ENCODE data around the gene CBARP.
"Not testable (repeated sequence)": the region's sequence is repeated elsewhere in the genome, so short reads cannot be mapped to it uniquely, and the experiment has no call there.

The CBARP gene

DNA sequence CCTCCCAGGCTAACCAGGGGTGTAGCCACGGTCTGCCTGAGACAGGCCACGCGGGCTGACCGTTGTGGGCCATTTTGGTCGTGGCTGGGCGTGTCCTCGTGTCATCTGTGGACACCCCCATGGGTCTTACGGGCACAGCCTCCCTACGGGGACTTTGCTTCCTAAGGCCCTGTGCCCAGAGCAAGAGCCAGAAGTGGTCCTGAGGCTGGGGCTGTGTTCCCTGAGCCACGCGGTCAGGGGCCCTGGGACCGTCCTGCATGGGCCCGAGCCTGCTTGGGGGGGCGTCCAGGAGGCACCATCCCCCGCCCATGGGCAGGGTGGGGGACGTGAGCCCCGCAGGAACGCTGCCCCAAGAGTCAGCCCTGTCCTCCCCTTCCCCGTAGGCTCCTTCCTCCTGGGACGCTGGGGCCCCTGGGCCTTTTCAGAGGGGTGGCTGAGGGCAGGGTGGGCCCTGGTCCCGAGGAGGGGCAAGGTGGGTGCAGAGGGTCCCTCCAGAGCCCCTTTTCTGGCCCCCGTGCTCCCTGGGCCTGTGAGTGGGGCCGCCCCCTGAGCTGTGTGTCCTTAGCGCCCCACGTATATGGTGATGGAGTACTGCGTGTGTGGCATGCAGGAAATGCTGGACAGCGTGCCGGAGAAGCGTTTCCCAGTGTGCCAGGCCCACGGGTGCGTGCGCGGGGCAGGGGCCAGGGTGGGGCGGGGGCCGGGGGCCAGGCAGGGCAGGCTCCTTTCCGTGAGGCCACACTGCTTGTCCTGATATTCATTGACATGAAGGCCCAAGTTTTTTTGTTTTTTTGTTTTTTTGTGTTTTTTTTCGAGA, 18.8 kb downstream of the CBARP start:
- Histone ChIP-seq H3K9me3 (ENCODE audit: control insufficient read depth in 1 of 2, low read length in 2 of 2) (no peaks in the 10 kb centered on the region), H3K27ac (ENCODE audit: low read length) (peak overlapping the region; percentile 39), H3K4me1 (ENCODE audit: control insufficient read depth in 1 of 2, insufficient read depth in 2 of 2, low read length in 2 of 2) (peaks cover 3 to 63% of the 10 kb centered on the region in 2 donors), H3K36me3 (ENCODE audit: control insufficient read depth in 1 of 2, insufficient read depth in 2 of 2, low read length in 2 of 2) (peaks cover 6 to 21% of the 10 kb centered on the region in 2 donors), H3K27me3 (ENCODE audit: low read depth, low read length) (no peaks in the 10 kb centered on the region), H3K4me3 (ENCODE audit: low read depth in 1 of 2, low read length in 2 of 2) (no peak overlapping the region)

DNA sequence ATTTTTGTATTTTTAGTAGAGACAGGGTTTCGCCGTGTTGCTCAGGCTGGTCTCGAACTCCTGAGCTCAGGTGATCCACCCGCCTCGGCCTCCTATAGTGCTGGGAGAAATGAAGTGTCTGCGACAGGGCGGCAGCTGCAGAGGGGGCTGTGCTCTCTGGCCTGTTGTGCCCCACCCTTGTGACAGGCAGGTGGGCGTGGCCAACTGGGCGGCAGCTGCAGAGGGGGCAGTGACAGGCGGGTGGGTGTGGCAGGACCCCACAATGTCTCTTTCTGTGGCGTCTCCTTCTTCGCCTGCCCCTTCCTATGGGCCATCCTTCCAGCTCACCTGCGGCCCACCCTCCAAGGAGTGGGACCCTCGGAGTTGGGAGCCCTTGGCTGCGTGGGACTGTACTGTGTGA, 20.4 kb downstream of the CBARP start:
- Histone ChIP-seq H3K9me3 (ENCODE audit: control insufficient read depth in 1 of 2, low read length in 2 of 2) (no peaks in the 10 kb centered on the region), H3K27me3 (ENCODE audit: low read depth, low read length) (no peaks in the 10 kb centered on the region), H3K36me3 (ENCODE audit: control insufficient read depth in 1 of 2, insufficient read depth in 2 of 2, low read length in 2 of 2) (peaks cover 6 to 10% of the 10 kb centered on the region in 2 donors), H3K4me3 (ENCODE audit: low read depth in 1 of 2, low read length in 2 of 2) (no peak overlapping the region), H3K4me1 (ENCODE audit: control insufficient read depth in 1 of 2, insufficient read depth in 2 of 2, low read length in 2 of 2) (peaks cover 8 to 62% of the 10 kb centered on the region in 2 donors), H3K27ac (ENCODE audit: low read length) (no peak overlapping the region)

DNA sequence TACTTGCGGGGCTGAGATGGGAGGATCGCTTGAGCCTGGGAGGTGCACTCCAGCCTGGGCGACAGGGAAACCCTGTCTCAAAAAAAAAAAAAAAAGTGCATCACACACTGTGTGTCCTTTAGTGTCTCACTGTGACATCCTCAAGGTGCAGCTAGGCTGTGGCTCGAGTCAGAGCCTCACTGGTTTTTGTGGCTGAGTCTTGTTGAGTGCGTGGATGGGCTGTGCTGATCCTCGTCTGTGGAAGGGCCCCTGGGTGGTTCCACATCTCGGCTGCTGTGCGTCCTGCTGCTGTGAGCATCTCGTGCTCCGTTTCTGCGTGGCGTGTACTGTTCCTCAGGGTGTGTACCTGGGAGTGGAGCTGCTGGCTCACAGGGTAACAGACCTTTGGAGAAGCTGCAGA, 21.0 kb downstream of the CBARP start:
- Histone ChIP-seq H3K27ac (ENCODE audit: low read length) (no peak overlapping the region), H3K4me1 (ENCODE audit: control insufficient read depth in 1 of 2, insufficient read depth in 2 of 2, low read length in 2 of 2) (peaks cover 8 to 58% of the 10 kb centered on the region in 2 donors), H3K36me3 (ENCODE audit: control insufficient read depth in 1 of 2, insufficient read depth in 2 of 2, low read length in 2 of 2) (peaks cover 6 to 10% of the 10 kb centered on the region in 2 donors), H3K27me3 (ENCODE audit: low read depth, low read length) (no peaks in the 10 kb centered on the region), H3K9me3 (ENCODE audit: control insufficient read depth in 1 of 2, low read length in 2 of 2) (no peaks in the 10 kb centered on the region), H3K4me3 (ENCODE audit: low read depth in 1 of 2, low read length in 2 of 2) (no peak overlapping the region)

DNA sequence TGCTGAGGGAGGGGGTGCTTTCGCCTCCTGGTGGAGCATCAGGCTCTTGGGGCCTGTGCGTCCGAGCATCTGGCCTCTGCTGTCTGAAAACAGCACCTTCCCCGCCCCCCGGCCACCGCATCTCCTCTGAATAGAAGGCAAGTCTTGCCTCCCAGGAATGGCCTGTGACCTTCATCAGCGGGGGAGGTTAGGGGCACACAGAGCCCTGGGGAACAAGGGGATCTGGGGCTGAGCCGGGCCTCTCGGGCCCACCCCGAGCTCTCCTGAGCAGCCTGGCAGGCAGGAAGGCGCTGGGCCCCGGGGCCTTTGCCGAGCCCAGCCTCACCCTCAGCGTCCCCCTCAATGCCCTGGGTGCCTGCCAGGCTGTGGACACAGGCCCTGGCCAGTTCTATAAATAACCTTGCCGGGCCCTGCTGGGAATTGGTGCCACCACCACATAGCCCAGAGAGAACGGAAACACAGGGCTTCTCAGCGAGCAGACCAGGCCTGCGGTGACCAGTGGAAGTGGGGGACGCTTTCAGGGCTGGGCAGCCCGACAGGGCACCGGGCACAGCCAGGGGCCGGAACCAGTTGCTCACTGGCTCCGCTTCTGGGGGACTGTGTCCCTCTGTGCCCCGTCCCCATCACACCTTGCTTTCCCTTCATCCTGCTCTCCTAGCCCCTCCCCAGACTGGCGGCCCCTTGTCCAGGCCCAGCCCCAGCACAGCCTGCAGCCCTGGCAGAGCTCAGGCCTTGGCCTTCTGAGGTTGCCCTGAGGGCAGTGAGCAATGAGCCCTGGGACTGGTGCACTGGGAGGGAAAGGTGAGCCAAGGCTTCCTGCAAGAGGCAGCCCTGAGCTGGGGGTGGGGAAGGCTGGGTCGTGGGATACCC, 22.7 kb downstream of the CBARP start:
- Histone ChIP-seq H3K27me3 (ENCODE audit: low read depth, low read length) (no peaks in the 10 kb centered on the region), H3K27ac (ENCODE audit: low read length) (peak overlapping the region; percentile 77), H3K9me3 (ENCODE audit: control insufficient read depth in 1 of 2, low read length in 2 of 2) (no peaks in the 10 kb centered on the region), H3K4me3 (ENCODE audit: low read depth in 1 of 2, low read length in 2 of 2) (peak overlapping the region in 1 of 2 donors; percentile 23), H3K4me1 (ENCODE audit: control insufficient read depth in 1 of 2, insufficient read depth in 2 of 2, low read length in 2 of 2) (peaks cover 8 to 61% of the 10 kb centered on the region in 2 donors), H3K36me3 (ENCODE audit: control insufficient read depth in 1 of 2, insufficient read depth in 2 of 2, low read length in 2 of 2) (no peaks in the 10 kb centered on the region)

DNA sequence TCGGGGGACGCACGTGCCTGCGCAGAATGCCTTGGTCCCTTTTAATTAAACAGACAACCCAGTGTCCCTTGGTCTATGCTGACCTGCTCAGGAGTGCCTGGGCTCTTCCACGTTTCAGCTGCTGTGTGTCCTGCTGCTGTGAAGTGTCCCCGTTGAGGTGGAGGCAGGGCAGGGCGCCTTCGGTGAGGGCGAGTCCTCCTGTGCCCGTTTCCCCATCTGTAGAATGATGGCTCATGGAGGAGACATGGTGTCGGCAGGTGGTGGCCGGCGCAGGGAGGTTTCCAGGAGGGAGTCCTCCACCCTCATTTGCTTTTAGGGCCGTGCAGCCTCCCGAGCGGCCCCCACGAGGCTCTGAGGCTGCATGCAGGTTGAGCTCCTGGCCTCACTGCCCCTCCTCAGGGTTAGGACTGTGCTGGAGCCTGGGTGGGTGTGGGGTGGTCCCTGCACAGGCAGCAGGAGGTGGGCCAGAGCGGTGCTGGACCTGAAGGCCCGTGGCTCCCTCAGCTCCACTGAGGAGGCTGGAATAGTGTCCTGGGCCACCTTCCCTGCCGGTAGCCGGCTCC, 23.4 kb downstream of the CBARP start:
- H3K4me3 ChIP-seq (ENCODE audit: low read depth in 1 of 2, low read length in 2 of 2), result peak overlapping the region in 1 of 2 donors; percentile 23
- H3K9me3 ChIP-seq (ENCODE audit: control insufficient read depth in 1 of 2, low read length in 2 of 2), result no peaks in the 10 kb centered on the region
- H3K36me3 ChIP-seq (ENCODE audit: control insufficient read depth in 1 of 2, insufficient read depth in 2 of 2, low read length in 2 of 2), result no peaks in the 10 kb centered on the region
- peaks cover 14 to 68% of the 10 kb centered on the region in 2 donors for H3K4me1 ChIP-seq (ENCODE audit: control insufficient read depth in 1 of 2, insufficient read depth in 2 of 2, low read length in 2 of 2)
- H3K27ac ChIP-seq (ENCODE audit: low read length), result peak overlapping the region; percentile 77
- H3K27me3 ChIP-seq (ENCODE audit: low read depth, low read length), result no peaks in the 10 kb centered on the region

DNA sequence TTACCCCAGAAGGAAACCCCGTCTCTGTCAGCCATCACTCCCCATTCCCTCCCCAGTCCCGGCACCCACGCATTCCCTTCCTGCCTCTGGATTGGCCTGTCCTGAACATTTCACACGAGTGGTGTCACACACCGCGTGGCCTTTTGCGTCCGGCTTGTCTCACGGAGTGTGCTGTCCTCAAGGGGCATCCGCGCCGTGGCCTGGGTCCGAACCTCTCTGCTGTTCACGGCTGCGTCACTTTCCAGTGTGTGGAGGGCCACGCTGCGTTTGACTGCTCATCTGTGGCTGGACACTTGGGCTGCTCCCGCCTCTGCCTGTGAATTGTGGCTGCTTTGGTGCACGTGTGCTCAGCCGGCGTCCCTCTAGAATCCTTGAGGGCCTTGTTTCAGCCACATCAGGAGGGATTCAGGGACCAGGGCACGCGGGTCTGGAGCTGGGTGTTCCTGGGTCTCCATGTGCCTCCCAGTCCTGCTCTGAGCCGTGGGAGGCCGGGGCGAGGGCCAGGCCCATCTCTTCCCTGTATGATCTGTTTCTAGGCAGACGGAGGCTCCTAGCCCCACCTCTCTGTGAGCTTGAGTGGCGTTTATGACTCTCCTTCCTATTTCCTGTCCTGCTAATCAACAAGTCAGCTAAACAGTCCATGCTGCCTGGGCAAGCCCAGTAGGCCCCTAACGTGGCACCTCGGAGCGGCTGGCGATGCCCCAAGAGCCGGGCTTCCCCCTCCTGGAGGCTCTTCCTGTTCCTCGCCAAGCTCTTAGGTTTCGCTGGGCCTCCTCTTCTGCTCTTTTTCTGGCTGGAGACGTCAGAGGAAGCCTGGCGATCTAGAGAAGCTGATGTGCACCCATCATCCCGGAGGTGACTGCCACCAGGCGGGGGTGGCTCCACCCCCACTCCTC, 24.2 kb downstream of the CBARP start:
- no peaks in the 10 kb centered on the region for H3K9me3 ChIP-seq (ENCODE audit: control insufficient read depth in 1 of 2, low read length in 2 of 2)
- H3K4me3 ChIP-seq (ENCODE audit: low read depth in 1 of 2, low read length in 2 of 2), result peak overlapping the region in 1 of 2 donors; percentile 23
- no peaks in the 10 kb centered on the region for H3K27me3 ChIP-seq (ENCODE audit: low read depth, low read length)
- H3K4me1 ChIP-seq (ENCODE audit: control insufficient read depth in 1 of 2, insufficient read depth in 2 of 2, low read length in 2 of 2), result peaks cover 17 to 67% of the 10 kb centered on the region in 2 donors
- peak overlapping the region; percentile 77 for H3K27ac ChIP-seq (ENCODE audit: low read length)
- no peaks in the 10 kb centered on the region for H3K36me3 ChIP-seq (ENCODE audit: control insufficient read depth in 1 of 2, insufficient read depth in 2 of 2, low read length in 2 of 2)

DNA sequence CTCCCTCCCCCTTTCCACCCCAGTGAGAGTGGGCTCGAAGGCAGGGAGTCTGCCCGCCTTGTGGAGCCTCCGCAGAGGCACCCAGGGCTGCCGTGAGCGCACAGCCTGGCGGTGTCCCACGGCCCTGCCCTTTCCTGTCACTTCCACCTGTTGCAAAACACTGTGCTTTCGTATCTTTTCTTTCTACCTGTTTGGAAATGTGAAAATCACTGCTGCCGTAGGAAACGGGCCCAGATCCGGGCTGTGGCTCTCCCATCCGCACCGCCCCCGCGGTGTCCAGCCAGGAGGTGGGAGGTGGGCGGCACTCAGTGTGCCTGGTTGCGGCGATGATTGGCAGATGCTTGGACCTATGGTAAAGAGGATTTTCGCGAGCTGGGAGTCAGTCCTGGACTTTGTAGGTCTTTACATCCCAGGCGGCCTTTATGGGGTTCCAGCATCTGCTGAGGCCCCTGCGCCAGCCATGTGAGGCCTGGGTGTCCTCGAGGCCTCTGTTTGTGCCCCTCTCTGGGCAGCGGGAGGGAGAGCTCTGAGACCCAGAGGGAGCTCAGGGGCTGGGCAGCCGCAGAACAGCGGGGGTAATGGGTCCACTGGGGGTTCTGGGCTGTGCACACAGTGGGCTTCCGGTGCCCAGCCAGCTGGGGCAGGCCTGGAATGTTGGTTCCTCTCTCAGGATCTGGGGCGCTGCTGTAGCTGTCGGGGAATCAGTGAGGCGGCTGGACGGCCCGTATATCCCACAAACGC, 26.1 kb downstream of the CBARP start:
- no peaks in the 10 kb centered on the region for H3K9me3 ChIP-seq (ENCODE audit: control insufficient read depth in 1 of 2, low read length in 2 of 2)
- no peak overlapping the region for H3K27ac ChIP-seq (ENCODE audit: low read length)
- no peaks in the 10 kb centered on the region for H3K36me3 ChIP-seq (ENCODE audit: control insufficient read depth in 1 of 2, insufficient read depth in 2 of 2, low read length in 2 of 2)
- no peak overlapping the region for H3K4me3 ChIP-seq (ENCODE audit: low read depth in 1 of 2, low read length in 2 of 2)
- peaks cover 17 to 71% of the 10 kb centered on the region in 2 donors for H3K4me1 ChIP-seq (ENCODE audit: control insufficient read depth in 1 of 2, insufficient read depth in 2 of 2, low read length in 2 of 2)
- H3K27me3 ChIP-seq (ENCODE audit: low read depth, low read length), result no peaks in the 10 kb centered on the region

DNA sequence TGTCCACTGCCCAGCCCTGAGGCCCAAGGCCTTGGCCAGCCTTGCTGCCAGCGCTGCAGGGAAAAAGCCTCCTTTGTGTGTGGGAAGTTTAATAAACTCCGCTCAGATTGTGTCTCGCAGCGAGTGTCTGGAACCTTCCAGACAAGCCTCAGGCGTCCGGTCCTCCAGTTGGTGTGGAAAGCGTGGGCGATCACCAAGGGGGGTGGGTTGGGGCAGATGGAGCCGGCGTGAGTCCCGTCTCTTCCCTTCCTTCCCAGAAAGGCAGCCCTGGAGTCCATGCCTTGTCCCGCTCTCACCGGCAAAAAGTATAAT, 27.6 kb downstream of the CBARP start:
- H3K9me3 ChIP-seq (ENCODE audit: control insufficient read depth in 1 of 2, low read length in 2 of 2), result no peaks in the 10 kb centered on the region
- H3K4me3 ChIP-seq (ENCODE audit: low read depth in 1 of 2, low read length in 2 of 2), result no peak overlapping the region
- peaks cover 14 to 63% of the 10 kb centered on the region in 2 donors for H3K4me1 ChIP-seq (ENCODE audit: control insufficient read depth in 1 of 2, insufficient read depth in 2 of 2, low read length in 2 of 2)
- H3K36me3 ChIP-seq (ENCODE audit: control insufficient read depth in 1 of 2, insufficient read depth in 2 of 2, low read length in 2 of 2), result no peaks in the 10 kb centered on the region
- H3K27ac ChIP-seq (ENCODE audit: low read length), result no peak overlapping the region
- H3K27me3 ChIP-seq (ENCODE audit: low read depth, low read length), result no peaks in the 10 kb centered on the region

DNA sequence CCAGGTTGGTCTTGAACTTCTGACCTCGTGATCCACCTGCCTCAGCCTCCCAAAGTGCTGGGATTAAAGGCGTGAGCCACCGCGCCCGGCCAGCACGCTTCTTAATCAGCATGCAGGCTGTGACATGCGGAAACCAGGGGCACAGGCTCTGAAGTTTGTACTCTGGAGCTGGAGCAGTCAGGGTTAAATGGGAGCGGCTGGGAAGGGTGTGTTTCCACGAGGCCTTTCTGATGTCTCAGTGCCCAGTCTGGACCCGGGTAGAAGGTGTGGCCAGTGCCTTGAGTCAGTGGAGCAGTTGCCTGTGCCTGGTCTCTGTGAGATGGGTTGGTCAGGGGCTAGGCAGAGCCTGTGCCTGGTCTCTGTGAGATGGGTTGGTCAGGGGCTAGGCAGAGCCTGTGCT, 29.0 kb downstream of the CBARP start:
- not testable (repeated sequence) for H3K27me3 ChIP-seq (ENCODE audit: low read depth, low read length); H3K27ac ChIP-seq (ENCODE audit: low read length); H3K9me3 ChIP-seq (ENCODE audit: control insufficient read depth in 1 of 2, low read length in 2 of 2); H3K36me3 ChIP-seq (ENCODE audit: control insufficient read depth in 1 of 2, insufficient read depth in 2 of 2, low read length in 2 of 2); H3K4me3 ChIP-seq (ENCODE audit: low read depth in 1 of 2, low read length in 2 of 2)
- peaks cover 16 to 52% of the 10 kb centered on the region in 2 donors for H3K4me1 ChIP-seq (ENCODE audit: control insufficient read depth in 1 of 2, insufficient read depth in 2 of 2, low read length in 2 of 2)

DNA sequence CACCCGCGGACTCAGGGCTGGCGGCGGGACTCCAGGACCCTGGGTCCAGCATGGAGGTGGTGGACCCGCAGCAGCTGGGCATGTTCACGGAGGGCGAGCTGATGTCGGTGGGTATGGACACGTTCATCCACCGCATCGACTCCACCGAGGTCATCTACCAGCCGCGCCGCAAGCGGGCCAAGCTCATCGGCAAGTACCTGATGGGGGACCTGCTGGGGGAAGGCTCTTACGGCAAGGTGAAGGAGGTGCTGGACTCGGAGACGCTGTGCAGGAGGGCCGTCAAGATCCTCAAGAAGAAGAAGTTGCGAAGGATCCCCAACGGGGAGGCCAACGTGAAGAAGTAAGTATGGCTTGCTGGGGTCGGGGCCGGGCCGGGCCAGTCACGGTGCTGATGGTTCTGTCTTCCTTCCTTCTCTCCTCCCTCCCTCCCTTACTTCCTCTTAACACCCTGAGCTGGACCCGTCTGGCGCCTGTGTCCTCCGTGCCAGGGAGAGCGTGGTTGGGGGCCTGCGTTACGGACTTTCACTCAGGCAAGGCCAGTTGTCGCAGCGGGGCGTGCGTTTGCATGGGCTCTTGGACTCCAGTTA, 30.8 kb downstream of the CBARP start:
- H3K4me1 ChIP-seq (ENCODE audit: control insufficient read depth in 1 of 2, insufficient read depth in 2 of 2, low read length in 2 of 2), result peaks cover 19 to 45% of the 10 kb centered on the region in 2 donors
- H3K4me3 ChIP-seq (ENCODE audit: low read depth in 1 of 2, low read length in 2 of 2), result peak overlapping the region; percentile 70 to 82
- peak overlapping the region; percentile 74 for H3K27ac ChIP-seq (ENCODE audit: low read length)
- no peaks in the 10 kb centered on the region for H3K36me3 ChIP-seq (ENCODE audit: control insufficient read depth in 1 of 2, insufficient read depth in 2 of 2, low read length in 2 of 2)
- no peaks in the 10 kb centered on the region for H3K27me3 ChIP-seq (ENCODE audit: low read depth, low read length)
- H3K9me3 ChIP-seq (ENCODE audit: control insufficient read depth in 1 of 2, low read length in 2 of 2), result no peaks in the 10 kb centered on the region

All from muscle layer of duodenum (tissue), 2 donors.